Epithelial cell of proximal tubule (primary cell): ENCODE results near the gene BABAM2. TPM values are rescaled to one million over a fixed set of nuclear protein-coding genes. Genes with fewer than 3 reads are reported as not detected.
A peak's percentile ranks its signal among the peaks of the same experiment; 100 is the strongest.

Experiments
- DNase-seq: peaks from one replicate; pipeline ENCODE4 v3.0.0-alpha.2; 2011; ENCODE audit warnings: low read depth
- H3K4me3 ChIP-seq: 2 replicates; pipeline ENCODE4 v1.5.1; 2011; ENCODE audit warnings: low read depth, mild to moderate bottlenecking, low read length
- total RNA-seq: library from RNA; depleted of rRNA; stranded (reverse); fragments of >200 nt; gene quantifications from 2 replicates; pipeline ENCODE4 v1.2.3, GENCODE V29; 2015
- TF ChIP-seq, protein P1 (sequence below): conservative IDR thresholded peaks from 2 replicates; pipeline ENCODE4 v1.5.1; 2012; ENCODE audit warnings: low read depth, mild to moderate bottlenecking, low read length

The BABAM2 gene
- total RNA-seq, 1 donor from 2014 or later, result 23.6 TPM

GRCh38 chr2:28148000-28148399 lies 257.5 kb downstream of the BABAM2 start:
- TF ChIP-seq, protein P1, sequence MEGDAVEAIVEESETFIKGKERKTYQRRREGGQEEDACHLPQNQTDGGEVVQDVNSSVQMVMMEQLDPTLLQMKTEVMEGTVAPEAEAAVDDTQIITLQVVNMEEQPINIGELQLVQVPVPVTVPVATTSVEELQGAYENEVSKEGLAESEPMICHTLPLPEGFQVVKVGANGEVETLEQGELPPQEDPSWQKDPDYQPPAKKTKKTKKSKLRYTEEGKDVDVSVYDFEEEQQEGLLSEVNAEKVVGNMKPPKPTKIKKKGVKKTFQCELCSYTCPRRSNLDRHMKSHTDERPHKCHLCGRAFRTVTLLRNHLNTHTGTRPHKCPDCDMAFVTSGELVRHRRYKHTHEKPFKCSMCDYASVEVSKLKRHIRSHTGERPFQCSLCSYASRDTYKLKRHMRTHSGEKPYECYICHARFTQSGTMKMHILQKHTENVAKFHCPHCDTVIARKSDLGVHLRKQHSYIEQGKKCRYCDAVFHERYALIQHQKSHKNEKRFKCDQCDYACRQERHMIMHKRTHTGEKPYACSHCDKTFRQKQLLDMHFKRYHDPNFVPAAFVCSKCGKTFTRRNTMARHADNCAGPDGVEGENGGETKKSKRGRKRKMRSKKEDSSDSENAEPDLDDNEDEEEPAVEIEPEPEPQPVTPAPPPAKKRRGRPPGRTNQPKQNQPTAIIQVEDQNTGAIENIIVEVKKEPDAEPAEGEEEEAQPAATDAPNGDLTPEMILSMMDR, result no peak
- DNase-seq, result no peak
- H3K4me3 ChIP-seq, result no peak overlapping the region

DNA sequence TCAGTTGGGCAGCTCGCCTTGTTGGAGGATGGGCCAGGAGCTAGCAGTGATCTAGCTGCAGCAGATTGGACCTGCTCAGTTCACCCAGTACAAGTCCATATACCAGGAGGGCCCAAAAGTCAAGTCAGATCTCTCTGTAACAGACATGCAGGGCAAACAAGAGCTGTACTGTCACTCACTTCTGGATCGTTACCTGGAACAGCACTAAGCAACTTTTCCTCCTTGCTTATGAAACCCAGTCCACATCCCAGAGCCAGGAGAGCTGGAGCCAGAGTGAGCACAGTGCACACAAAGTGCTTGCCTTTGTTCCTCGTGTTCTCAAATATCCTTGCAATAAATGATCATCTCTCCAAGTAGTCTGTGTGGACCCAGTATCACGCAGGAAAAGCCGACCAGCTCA lies 258.0 kb downstream of the BABAM2 start:
- H3K4me3 ChIP-seq, result no peak overlapping the region
- no peak for DNase-seq
- TF ChIP-seq, protein P1, result no peak

DNA sequence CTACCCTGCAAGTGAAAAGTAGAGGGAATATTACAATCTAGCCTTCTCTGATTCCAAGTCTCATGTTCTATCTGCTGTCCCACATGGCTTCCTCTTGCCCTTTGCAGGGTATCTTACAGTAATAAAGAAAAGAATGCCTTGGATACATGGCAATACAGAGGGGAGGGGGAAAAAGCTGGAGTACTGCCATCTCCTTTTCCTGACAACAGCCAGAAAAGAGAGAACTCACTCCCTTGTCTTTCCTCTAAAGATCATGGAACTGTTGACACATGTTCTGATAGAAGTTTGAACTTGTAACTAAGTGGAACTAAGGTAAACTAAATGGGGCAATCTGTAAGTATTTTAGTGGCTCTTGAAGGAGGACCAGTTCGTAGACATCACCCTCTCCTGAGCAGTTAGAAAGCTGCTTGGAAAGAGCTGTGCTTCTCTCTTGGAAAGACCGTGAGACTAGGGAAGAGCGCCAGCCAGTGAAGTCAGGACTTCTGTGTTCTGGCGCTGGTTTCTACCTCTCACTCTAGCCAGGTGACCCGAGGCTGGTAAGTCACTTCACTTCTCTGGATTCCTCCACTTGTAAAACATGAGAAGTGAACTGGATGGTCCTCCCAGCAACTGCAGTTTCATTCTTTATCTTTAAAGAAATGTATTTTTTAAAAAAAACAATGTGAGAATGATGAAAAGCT lies 259.8 kb downstream of the BABAM2 start:
- TF ChIP-seq, protein P1, result no peak
- no peak for DNase-seq
- H3K4me3 ChIP-seq, result no peak overlapping the region

GRCh38 chr2:28150994-28151393 lies 260.5 kb downstream of the BABAM2 start:
- TF ChIP-seq, protein P1, result no peak
- no peak for DNase-seq
- no peak overlapping the region for H3K4me3 ChIP-seq

GRCh38 chr2:28152585-28153280 lies 262.2 kb downstream of the BABAM2 start:
- peak; percentile 96 for DNase-seq
- H3K4me3 ChIP-seq, result no peak overlapping the region
- TF ChIP-seq, protein P1, result no peak

- TF ChIP-seq, protein P1, result no peak
- no peak for DNase-seq
- no peak overlapping the region for H3K4me3 ChIP-seq
Observed at GRCh38 chr2:28153851-28154250, 263.3 kb downstream of the BABAM2 start.
